ENCODE results near the gene CDIP1. TPM values are rescaled to one million over a fixed set of nuclear protein-coding genes. Genes with fewer than 3 reads are reported as not detected.
A peak's percentile ranks its signal among the peaks of the same experiment; 100 is the strongest.

The CDIP1 gene
- total and polyA plus RNA-seq, 4 donors = 4.4 to 18.6 (median 12.0) TPM

DNA sequence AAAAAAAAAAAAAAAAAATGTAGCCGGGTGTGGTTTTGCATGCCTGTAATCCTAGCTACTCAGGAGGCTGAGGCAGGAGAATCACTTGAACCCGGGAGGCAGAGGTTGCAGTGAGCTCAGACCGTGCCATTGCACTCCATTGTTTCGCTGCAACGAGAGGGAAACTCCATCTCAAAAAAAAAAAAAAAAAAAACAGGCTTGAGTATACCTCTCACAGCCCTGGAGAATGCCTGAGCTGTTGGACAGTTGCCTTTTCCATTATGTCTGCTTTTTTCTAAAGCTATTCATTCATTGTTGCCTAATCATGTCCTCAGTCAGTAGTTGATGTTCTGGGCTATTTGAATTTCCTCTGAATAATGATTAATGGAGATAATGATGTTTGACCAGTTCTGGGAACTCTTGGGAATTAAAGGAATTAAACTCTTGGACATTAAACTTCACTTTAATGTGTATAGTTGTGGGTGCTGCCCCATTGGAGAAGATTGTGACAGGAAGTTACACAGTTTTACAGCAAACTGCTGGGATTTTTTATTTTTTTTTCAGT is 50.5 kb downstream of the CDIP1 start:
- peaks cover 14 to 26% (median 25%) of the 10 kb centered on the region in 4 donors for H3K4me1 ChIP-seq (ENCODE audit: control insufficient read depth in 4 of 4, insufficient read depth in 4 of 4, low read length in 3 of 4)
- H3K27ac ChIP-seq (ENCODE audit: low read depth in 1 of 2, low read length in 2 of 2) = peak overlapping the region; percentile 49 to 71
- DNase-seq (ENCODE audit: low spot score) = no peak
- H3K9ac ChIP-seq (ENCODE audit: low read depth in 1 of 2, low read length in 2 of 2) = no peak overlapping the region
- H3K27me3 ChIP-seq (ENCODE audit: control insufficient read depth in 4 of 4, insufficient read depth in 4 of 4, low read length in 3 of 4) = no peaks in the 10 kb centered on the region
- H3K4me3 ChIP-seq (ENCODE audit: low read depth in 1 of 3, low read length in 3 of 3) = no peak overlapping the region
- 40% methylated on average over 5 of the region's 5 CpGs for WGBS
- TF ChIP-seq TAF1 (conservative IDR thresholded peaks at IDR 0.05) = no peak
- TF ChIP-seq, protein P1, sequence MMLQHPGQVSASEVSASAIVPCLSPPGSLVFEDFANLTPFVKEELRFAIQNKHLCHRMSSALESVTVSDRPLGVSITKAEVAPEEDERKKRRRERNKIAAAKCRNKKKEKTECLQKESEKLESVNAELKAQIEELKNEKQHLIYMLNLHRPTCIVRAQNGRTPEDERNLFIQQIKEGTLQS (IDR thresholded peaks at IDR 0.05) = peak; percentile 54
- TF ChIP-seq, protein P2, sequence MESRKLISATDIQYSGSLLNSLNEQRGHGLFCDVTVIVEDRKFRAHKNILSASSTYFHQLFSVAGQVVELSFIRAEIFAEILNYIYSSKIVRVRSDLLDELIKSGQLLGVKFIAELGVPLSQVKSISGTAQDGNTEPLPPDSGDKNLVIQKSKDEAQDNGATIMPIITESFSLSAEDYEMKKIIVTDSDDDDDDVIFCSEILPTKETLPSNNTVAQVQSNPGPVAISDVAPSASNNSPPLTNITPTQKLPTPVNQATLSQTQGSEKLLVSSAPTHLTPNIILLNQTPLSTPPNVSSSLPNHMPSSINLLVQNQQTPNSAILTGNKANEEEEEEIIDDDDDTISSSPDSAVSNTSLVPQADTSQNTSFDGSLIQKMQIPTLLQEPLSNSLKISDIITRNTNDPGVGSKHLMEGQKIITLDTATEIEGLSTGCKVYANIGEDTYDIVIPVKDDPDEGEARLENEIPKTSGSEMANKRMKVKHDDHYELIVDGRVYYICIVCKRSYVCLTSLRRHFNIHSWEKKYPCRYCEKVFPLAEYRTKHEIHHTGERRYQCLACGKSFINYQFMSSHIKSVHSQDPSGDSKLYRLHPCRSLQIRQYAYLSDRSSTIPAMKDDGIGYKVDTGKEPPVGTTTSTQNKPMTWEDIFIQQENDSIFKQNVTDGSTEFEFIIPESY (IDR thresholded peaks at IDR 0.05) = peak; percentile 84
- peak; percentile 80 for TF ChIP-seq SP1 (IDR thresholded peaks at IDR 0.05)
- peak; percentile 32 for TF ChIP-seq FOXA1 (IDR thresholded peaks at IDR 0.05)
- TF ChIP-seq NR2F2 (IDR thresholded peaks at IDR 0.05) = no peak
- peak; percentile 72 to 80 for TF ChIP-seq RXRA (IDR thresholded peaks at IDR 0.05)
- TF ChIP-seq GABPA (IDR thresholded peaks at IDR 0.05 in 1 of 2, conservative IDR thresholded peaks at IDR 0.05 in 1 of 2) = peak in 1 of 2 donors; percentile 61
- peak; percentile 12 for TF ChIP-seq FOXA2 (IDR thresholded peaks at IDR 0.05)
- TF ChIP-seq, protein P3, sequence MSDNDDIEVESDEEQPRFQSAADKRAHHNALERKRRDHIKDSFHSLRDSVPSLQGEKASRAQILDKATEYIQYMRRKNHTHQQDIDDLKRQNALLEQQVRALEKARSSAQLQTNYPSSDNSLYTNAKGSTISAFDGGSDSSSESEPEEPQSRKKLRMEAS (IDR thresholded peaks at IDR 0.05) = no peak
- TF ChIP-seq HNF4G (IDR thresholded peaks at IDR 0.05) = no peak
- peak; percentile 59 to 73 for TF ChIP-seq HNF4A (conservative IDR thresholded peaks at IDR 0.05)
- peak in 1 of 2 donors; percentile 42 for TF ChIP-seq EGR1 (IDR thresholded peaks at IDR 0.05; ENCODE audit: low read depth in 2 of 2)
- peak; percentile 71 for TF ChIP-seq REST (IDR thresholded peaks at IDR 0.05)
- TF ChIP-seq RAD21 (IDR thresholded peaks at IDR 0.05) = peak in 1 of 2 donors; percentile 28
- TF ChIP-seq JUND (IDR thresholded peaks at IDR 0.05) = peak in 1 of 2 donors; percentile 72
- TF ChIP-seq, protein P4, sequence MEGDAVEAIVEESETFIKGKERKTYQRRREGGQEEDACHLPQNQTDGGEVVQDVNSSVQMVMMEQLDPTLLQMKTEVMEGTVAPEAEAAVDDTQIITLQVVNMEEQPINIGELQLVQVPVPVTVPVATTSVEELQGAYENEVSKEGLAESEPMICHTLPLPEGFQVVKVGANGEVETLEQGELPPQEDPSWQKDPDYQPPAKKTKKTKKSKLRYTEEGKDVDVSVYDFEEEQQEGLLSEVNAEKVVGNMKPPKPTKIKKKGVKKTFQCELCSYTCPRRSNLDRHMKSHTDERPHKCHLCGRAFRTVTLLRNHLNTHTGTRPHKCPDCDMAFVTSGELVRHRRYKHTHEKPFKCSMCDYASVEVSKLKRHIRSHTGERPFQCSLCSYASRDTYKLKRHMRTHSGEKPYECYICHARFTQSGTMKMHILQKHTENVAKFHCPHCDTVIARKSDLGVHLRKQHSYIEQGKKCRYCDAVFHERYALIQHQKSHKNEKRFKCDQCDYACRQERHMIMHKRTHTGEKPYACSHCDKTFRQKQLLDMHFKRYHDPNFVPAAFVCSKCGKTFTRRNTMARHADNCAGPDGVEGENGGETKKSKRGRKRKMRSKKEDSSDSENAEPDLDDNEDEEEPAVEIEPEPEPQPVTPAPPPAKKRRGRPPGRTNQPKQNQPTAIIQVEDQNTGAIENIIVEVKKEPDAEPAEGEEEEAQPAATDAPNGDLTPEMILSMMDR (IDR thresholded peaks at IDR 0.05; ENCODE audit: low read depth, low read length, missing input control) = no peak
- peak; percentile 89 for TF ChIP-seq YY1 (IDR thresholded peaks at IDR 0.05)
- H3K36me3 ChIP-seq (ENCODE audit: control insufficient read depth in 4 of 4, insufficient read depth in 3 of 4, low read depth in 1 of 4, low read length in 3 of 4) = peaks cover 3 to 4% (median 4%) of the 10 kb centered on the region in 4 donors
- no peaks in the 10 kb centered on the region for H3K9me3 ChIP-seq (ENCODE audit: control insufficient read depth in 4 of 4, low read length in 3 of 4)
